ENCODE measurements around the gene NPNT.
"Not testable (repeated sequence)": the region's sequence is repeated elsewhere in the genome, so short reads cannot be mapped to it uniquely, and the experiment has no call there.

NPNT gene, protein sequence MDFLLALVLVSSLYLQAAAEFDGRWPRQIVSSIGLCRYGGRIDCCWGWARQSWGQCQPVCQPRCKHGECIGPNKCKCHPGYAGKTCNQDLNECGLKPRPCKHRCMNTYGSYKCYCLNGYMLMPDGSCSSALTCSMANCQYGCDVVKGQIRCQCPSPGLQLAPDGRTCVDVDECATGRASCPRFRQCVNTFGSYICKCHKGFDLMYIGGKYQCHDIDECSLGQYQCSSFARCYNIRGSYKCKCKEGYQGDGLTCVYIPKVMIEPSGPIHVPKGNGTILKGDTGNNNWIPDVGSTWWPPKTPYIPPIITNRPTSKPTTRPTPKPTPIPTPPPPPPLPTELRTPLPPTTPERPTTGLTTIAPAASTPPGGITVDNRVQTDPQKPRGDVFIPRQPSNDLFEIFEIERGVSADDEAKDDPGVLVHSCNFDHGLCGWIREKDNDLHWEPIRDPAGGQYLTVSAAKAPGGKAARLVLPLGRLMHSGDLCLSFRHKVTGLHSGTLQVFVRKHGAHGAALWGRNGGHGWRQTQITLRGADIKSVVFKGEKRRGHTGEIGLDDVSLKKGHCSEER

DNA sequence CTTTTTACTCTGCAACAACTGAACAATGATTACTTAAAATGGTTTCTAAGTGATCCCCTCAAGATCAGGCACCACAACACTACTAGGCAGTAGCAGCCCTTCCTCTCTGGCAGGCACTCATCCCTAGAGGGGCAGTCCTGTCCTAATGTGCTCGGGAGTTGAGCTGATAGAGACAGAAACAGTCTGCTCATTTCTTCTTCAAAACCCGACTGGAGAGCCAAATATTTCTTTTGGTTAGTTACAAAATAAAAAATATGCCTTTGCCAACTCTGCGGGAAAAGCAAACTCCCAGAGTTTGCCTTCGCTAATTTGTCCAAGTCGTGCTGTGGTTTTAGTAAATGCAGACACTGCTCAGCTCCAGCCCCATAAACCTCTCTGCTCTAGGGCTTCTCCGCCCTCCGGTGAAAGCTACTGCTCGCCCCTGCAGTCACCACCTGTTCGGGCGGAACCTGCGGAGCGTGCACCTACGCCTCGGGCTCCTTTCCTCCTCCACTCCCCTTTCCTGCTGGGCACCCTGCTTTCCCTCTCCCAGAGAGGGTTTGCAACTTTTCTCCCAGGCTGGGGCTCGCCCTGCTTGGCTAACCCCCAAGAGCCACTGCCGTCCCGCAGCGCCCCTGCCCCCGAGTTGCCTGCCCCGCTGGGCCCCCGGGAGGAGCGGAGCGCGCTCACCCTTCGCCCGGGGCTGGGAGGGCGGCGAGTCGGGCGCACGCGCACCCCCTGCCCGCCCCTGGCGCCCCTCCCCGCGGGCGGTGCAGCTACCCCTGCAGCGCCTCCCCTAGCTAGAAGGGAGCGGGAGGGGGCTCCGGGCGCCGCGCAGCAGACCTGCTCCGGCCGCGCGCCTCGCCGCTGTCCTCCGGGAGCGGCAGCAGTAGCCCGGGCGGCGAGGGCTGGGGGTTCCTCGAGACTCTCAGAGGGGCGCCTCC is at the start of gene NPNT:
Gene NPNT (plus strand): TSS at position 812 of the 923 bp plus-strand sequence. CDS start 182 bp downstream, outside the sequence.
- DNase-seq (ENCODE audit: low read depth in 2 of 2), result no peak

DNA sequence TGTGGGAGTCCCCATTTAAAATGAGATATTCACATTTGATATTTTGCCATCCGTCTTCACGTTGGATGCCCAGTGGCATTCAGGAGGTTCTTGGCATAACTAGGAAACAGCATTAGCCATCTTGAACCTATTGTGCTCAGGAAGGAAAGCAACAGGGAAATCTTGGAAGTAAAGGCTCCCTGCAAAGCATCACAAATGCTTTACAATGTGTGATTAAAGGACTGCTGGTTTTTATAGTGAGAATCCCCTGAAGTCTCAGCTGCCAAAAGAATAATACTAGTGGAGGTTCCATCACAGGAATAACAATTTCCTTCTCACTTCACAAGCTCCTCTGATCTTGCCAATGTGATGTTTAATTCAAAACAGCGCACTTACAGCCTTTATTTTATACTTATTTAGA is 49.7 kb upstream of the NPNT start:
- DNase-seq (ENCODE audit: low read depth in 2 of 2), result no peak

DNA sequence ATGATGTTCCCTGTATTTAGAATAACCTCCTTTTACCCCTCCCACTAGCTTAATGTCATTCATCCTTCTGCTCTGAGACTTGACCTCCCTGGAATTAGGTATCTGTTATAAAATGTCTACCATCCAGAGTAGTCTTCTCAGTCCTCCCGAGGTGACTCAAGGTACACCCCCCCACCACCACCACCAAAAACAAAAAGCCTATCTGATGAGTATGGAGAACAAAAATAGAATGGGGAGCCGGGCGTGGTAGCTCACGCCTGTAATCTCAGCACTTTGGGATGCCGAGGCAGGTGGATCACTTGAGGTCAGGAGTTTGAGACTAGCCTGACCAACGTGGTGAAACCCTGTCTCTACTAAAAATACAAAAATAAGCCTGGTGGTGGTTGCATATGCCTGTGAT is 46.9 kb upstream of the NPNT start:
- not testable (repeated sequence) for DNase-seq (ENCODE audit: low read depth in 2 of 2)

DNA sequence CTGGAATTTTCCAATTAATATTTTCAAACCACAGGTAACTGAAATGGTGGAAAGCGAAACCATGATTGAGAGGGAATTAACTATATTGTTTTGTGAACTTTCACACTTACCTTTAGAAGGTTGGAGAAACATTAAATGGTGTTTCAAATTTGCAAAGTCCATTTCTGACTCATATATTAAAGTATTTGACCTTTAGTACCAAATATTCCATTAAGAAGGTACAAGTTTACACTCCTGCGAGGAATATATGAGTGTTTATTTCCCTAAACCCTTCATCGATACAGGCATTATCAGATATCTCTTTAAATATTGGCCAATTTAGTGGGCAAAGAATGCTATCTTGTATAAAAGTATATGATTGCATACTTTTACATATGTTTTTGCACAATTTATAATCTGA is 44.1 kb upstream of the NPNT start:
- DNase-seq (ENCODE audit: low read depth in 2 of 2), result no peak

DNA sequence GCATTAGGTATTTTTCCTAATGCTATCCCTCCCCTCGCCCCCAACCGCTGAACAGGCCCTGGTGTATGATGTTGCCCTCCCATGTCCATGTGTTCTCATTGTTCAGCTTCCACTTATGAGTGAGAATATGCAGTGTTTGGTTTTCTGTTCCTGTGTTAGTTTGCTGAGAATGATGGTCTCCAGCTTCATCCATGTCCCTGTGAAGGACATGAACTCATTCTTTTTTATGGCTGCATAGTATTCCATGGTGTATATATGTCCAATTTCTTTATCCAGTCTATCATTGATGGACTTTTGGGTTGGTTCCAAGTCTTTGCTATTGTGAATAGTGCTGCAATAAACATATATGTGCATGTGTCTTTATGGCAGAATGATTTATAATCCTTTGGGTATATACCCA is 43.0 kb upstream of the NPNT start:
- DNase-seq (ENCODE audit: low read depth in 2 of 2), result not testable (repeated sequence)

DNA sequence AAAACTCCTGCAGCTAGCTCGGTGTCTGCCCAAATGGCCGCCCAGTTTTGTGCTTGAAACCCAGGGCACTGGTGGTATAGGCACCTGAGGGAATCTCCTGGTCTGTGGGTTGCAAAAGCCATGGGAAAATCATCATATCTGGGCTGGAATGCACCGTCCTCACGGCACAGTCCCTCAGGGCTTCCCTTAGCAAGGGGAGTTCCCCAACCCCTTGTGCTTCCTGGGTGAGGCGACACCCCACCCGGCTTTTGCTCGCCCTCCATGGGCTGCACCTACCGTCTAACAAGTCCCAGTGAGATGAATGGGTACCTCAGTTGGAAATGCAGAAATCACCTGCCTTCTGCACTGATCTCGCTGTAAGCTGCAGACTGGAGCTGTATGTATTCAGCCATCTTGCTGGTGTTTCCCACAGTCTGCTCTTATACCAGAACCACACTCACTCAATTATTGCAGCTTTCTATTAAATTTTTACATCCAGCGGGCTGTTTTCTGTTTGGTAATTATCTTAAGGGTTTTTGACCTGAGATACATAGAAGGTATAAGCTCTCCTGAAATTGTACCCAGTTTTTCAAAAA is 36.7 kb upstream of the NPNT start:
- no peak for DNase-seq (ENCODE audit: low read depth in 2 of 2)

DNA sequence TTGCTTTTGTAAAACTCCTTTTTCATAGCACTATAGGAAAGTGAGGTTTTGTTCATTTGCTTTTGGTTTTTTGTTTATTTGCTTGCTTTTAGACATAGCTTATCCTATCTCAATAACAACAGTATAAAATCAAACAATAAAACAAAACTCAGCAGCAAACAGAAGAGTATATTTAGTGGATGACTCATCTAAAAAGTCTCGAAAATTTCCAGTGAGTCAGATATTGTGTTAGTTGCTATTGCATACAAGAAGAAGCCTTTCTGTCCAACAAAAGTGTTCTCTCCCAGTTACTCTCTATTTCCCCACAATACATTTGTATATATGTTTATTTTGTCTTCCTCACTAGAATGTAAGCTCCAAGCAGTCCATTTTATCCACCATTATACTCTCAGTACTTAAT is 36.0 kb upstream of the NPNT start:
- DNase-seq (ENCODE audit: low read depth in 2 of 2), result no peak

DNA sequence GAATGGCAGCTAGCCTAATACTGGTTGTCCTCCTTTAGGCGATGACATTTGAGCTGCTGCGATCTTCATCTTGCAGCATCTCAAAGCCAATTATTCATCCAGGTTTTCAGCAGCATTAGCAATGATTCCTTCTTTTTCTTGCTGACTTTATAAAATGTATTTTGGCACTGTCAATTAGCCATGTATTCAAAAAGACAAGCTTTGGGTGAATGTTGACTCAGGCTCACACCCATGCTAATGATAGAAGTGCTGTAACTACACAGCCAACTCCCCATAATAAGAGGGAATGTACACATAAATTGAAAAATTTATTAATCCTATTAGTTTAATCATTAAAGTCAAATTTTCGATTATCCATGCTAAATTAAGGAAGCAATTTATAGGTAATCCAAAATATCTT is 24.3 kb upstream of the NPNT start:
- DNase-seq (ENCODE audit: low read depth in 2 of 2), result no peak

DNA sequence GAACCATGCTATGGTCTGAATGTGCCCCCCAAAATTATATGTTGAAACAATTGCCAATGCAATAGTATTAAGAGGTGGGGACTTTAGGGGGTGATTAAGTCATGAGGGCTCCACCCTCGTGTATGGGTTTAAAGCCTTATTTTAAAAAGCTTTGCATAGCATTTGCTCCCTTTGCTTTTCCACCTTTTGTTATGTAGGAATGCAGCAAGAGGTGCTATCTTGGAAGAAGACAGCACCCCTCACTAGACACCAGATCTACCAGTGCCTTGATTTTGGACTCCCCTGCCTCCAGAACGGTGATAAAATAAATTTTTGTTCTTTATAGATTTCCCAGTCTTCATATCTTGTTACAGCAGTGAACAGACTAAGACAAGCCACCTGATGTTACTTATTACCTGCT is 23.3 kb upstream of the NPNT start:
- no peak for DNase-seq (ENCODE audit: low read depth in 2 of 2)

DNA sequence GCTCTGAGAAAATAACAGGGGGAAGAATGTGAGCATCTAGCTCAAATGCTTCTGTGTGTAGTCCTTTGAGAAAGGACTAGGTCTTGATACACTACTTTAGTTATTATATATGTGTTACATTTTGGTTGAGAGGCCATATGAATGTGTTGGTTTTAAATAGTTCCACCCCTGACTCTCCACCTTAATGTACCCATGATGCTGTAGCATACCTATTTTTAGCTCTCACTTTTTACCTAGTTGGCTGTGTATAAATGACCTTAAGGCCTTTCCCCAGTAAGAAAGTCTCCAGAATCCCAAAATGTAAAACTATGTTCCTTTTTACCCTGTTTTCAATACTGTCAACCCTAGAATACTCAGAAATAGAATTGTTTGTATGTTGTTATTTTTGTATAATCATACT is 20.0 kb upstream of the NPNT start:
- DNase-seq (ENCODE audit: low read depth in 2 of 2), result no peak

DNA sequence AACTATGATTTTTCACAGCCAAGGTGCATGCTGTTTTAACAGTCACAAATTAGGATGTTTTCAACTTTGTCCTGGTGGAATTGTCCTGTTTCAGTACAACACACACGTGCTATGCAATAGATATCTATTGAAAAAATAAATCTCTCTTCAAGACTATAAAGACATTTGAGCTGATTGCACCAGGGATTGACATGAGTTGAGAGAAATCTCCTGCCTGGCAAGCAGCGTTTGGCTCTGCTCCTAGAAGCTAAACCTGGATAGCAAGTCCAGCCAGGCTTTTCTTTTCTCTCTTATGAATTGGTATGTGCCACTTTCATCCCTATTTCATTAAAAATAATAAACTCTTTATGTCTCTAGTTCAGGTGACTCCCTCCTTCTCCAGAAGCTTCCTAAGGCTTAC is 16.6 kb upstream of the NPNT start:
- DNase-seq (ENCODE audit: low read depth in 2 of 2), result no peak

DNA sequence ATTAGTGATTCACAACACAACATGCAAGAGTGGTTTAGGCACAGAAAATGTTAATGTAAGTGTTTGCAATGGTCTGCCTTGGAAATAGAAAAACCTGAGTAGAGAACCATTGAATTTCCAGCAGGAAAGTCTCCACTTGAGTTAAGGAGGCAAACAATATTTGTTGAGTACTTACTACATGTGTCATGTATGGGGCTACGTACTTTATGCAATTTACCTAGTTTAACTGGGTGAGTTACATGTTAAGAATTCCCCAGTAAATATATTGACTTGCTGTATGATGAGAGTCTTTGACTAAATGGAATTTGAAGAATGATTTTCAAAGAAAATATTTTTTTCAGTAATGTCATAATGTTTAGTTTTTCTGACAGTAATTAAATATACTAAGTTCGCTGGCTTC is 7.8 kb upstream of the NPNT start:
- no peak for DNase-seq (ENCODE audit: low read depth in 2 of 2)

DNA sequence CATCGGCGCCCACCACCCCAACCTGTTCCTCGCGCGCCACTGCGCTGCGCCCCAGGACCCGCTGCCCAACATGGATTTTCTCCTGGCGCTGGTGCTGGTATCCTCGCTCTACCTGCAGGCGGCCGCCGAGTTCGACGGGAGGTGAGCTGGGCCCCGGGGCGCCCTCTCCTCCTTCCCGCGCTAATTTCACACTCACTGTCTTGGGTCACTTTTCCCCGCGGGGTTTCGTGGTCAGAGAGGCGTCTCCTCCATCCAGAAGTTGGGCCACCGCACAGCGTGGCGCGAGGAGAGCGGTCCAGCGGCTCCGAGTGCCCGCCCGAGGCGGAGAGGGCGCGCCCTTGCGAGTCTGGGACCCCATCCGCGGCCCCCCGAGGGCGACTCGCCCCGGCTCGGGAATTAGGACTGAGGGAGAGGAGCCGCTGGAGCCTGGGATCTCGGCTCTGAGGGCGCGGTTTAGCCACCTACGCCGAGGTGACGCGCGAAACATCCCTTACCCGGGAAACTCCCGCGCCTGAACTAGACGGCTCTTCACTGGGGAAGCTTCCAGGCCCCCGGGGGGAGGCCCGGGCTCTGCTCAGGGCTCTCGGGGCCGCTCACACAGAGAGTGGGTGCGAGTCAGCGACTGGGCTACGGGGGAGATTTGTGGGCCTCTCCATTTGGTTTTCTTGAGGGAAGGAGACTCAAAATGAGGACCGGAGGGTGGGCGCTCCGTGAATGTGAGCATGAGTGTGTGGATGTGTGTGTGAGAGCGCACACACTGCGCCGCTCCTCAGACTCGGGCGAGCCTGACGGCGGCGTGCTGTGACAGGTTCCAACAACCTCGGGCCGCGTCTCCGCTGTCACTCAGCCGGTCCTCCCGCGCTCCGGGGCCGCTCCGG is 551 bp downstream of the NPNT start:
- no peak for DNase-seq (ENCODE audit: low read depth in 2 of 2)

DNA sequence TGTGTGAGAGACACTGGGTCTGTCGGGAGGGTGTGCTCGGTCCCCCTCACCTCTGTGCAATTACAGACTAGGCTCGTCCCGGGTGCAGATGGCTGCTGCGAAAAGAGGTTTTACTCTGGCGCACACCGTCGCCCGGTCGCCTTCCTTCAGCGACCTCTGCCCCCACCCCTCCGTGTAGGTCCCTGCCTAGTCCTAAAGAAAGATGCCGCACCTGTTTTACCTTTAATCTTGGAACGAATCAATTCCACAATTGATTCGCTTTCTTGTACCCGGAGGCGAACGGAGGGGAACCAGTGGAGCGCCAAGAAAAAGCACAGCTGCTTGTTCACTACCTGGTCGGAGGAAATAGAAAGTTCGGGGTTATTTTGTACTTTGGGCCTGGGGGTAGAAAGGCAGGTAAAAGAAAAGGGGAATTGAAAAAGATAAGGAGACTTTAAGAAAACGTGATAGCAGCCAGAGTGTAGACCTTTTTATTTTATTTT is 1.2 kb downstream of the NPNT start:
- no peak for DNase-seq (ENCODE audit: low read depth in 2 of 2)

DNA sequence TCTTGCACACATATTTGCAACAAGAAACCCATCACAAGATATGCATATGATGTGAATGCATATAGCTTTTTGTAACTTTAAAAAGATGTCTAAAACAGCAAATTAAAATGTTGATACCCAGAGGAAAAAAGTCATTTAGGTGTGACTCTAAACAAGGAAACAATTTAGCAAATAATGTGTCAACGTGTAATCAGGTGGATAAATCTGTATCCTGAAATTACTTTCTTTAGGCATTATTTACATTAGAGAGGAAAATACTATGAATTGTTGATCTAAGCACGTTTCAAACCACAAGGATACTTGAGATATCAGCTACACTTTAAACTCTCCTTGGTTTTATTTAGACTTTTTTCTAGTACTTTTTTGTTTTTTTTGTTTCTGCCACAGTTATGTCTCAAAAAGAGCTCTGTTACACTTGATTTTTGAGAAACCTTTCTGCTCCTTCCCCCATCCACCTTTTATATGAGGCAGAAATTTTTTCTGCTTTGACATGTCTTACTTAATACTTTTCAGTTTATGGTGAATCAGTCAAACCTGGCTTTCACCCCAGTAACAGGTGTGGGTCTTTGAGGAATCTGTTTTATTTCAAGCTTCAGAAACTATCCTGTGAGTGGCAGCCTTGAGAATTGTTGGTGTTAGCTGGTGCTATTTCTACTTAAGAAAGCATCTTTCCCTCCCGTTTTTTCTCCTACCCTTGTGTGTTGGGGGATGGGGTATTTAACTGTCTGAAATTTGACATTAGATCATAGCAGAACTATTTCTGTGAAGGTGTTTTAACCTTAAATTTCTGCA is 1.9 kb downstream of the NPNT start:
- no peak for DNase-seq (ENCODE audit: low read depth in 2 of 2)

DNA sequence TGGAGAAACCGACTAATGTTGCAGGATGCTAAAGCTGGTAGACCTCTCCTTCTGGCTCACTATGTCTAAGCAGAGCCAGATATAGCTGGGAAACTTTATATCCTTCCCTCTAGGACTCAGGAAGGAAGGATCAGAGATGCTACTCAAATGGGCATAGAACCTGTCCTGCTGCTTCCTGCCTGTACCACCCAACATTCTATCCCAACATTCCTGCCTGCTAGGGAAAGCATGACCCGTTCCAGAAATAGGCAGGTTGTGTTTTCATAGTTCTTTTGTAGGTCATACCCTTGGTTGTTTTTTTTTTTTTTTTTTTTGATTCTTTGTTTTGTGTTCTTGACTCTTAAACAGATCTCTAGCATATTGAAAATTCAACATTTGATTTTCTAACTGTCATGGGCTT is 5.3 kb downstream of the NPNT start:
- DNase-seq (ENCODE audit: low read depth in 2 of 2), result no peak

DNA sequence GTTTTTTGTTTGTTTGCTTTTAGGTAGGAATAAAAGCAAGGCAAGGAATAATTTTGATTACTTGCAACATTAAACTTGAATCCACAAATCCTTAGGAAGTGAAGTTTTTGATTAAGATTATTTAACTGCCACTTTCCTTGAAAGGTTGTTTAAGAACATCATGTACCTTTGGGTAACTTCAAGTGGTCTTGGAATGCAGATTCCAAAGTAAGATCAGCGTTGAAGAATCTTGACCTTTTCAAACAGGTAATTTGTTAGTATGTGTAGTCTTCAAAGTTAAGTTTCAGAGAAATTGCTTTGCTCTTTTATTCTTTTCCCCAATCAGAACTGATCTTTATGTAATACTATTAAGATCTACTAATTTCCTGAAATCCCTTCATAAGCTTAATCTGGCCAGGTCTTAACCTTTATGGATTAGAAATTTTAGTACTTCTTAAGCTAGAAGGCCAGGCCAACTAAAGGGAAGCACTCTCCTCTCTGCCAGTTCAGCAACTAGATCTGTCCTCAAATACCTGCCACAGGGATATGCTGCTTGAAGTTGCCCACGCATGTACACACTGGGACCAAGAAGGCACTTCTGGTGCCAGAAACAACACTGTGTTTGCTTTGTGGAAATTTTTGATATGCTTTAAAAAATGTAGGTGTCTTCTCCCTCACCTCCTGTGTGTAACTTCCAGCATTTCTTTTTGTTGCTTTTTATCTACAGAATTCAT is 7.4 kb downstream of the NPNT start:
- DNase-seq (ENCODE audit: low read depth in 2 of 2), result no peak

DNA sequence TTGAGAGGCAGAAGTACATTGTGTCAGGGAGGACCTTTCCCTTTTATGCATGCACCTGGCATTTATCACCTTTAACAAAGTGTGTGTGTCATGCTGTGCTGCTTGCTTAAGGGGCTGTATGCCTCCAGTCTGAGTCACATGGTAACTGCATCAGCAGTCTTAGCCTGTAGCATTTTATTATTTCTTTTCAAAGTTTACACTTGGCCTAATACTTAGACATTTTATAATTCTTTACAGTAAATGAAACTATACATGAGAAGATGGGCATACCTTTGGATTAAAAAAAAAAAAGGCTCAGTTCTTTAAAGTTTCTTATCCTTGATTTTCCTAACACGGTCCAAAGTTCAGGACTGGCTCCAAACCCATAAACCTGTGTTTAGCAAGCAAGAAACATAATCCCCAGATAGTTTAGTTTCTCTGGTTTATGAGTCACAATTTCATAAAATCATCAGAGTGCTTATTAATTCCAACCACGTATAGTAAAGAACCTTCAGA is 14.6 kb downstream of the NPNT start:
- DNase-seq (ENCODE audit: low read depth in 2 of 2), result no peak

DNA sequence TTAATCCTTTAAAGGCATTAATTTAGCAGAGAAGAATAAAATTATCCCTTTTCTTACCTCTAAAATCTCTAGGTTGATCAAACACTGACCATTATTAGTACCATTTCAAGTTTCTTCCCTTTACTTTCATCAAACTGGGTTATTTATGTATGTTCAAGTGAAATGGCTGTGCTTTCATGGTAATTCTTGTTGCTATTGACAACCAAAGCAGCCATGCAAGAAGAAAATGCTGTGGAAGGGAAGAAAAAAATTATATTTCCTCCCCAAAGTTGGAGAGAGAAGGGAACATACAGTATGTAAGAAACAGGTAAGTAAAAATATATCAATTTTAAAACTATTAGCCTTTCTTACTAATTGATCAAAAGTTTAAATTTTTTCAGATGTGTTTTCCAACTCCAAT is 16.2 kb downstream of the NPNT start:
- no peak for DNase-seq (ENCODE audit: low read depth in 2 of 2)

All from stimulated activated CD8-positive, alpha-beta memory T cell treated with anti-CD3 and anti-CD28 coated beads, Interleukin-15, amount 100 ng/mL, for 4 hours (primary cell).